Stimulated activated CD4-positive, alpha-beta T cell treated with anti-CD3 and anti-CD28 coated beads, Interleukin-12 subunit alpha, Interleukin-12 subunit beta, amount 100 ng/mL, for 24 hours (primary cell): ENCODE measurements around the gene GRAMD1B.
"Not testable (repeated sequence)": the region's sequence is repeated elsewhere in the genome, so short reads cannot be mapped to it uniquely, and the experiment has no call there.

Source experiments
- DNase-seq, 2 experiments: peaks; one replicate each; pipeline ENCODE4 v3.0.0-alpha.2; 2020; ENCODE audit warnings: low read depth in 2 of 2

The GRAMD1B gene

DNA sequence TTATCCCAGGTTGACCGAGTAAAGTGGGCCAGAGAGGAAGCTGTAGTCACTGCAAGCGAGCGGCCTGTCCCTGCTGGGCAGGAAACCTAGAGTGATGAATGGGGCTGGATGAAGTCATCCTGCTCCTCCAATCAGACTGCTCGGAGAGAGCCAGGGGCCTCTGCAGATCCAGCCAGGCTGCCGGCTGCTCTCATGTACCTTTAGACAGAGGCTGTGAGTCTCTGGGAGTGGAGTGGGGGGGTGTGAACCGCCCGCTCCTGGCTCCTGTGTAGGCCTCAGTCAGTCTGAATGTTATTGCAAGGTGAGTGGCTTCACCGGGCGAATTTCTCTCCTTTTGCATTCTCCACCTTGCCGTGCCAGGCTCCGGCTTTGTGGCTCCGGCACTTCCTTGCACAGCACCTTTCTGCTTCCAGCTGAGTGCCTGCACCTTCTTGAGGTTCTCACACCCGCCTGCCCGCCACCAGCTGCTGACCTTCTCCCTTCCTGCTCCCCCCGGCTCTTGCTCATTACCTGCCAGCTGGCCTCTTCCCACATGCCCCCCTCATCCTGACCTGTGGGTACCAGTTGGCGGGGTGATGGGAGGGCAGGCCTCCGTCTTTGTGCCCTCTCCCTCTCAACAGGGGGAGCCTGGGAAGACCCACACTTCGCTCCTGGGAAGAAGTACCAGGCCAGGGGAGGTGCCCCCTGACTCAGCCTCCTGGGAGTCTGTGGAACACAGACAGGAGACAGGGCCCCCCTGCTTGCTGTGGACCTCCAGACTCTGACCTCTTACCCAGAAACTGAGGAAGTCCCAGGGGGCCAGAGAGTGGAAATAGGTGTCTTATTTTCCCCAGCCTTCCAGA lies 79.9 kb downstream of the GRAMD1B start:
- DNase-seq: no peak

GRCh38 chr11:123510579-123510905 lies 80.5 kb downstream of the GRAMD1B start:
- no peak for DNase-seq

DNA sequence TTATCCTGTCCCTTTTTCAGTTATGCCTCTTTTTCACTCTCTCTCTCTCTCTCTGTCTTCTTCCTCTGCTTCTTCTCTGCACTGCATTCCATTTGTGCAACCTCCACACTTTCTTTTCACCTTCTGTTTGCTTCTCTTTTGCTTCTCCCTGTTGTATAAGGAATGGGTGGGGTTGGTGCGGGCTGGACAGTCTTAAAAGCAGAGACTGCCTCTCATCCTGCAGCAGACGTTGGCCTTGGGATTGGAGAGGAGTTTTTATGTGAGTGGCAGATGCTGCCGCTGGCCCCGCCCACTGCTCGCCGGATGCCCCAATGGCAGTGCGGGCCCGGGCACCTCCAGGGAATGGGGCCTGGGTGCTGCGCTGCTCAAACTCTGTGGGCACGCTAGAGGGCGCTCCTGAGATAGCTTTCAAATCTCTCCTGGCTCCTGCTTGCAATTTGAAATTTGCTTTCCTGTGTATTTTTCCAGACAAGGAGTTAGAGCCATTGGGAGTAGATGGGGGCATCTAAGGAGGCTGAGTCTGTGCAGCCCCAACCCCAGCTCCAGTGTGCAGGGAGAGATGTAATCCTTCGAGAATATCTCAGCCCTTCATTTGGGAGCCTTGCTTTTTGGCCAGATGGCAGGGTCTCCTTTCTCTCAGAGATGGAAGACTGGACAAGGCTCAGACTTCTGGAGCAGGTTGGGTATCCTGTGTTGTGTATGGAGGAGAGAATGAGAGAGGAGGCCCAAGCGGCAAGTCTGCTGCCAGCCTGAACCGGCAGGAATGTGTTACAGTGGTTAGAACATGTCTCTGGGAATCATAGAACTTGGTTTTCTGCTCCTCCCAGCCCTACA lies 81.2 kb downstream of the GRAMD1B start:
- peak; percentile 47 to 69 for DNase-seq

DNA sequence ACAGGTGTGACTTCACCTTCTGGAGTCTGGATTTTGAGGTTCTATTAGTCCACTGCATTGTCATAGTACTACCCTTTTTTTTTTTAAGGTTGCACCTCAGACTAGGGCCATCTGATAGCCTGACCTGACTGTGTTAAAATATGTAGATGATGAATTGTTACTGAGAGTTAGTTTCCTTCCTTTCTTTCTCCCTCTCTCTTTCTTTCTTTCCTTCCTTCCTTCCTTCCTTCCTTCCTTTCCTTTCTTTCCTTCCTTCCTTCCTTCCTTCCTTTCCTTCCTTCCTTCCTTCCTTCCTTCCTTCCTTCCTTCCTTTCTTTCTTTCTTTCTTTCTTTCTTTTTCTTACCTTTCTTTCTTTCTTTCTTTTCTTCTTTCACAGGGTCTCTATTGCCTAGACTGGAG lies 83.2 kb downstream of the GRAMD1B start:
- DNase-seq: not testable (repeated sequence)

DNA sequence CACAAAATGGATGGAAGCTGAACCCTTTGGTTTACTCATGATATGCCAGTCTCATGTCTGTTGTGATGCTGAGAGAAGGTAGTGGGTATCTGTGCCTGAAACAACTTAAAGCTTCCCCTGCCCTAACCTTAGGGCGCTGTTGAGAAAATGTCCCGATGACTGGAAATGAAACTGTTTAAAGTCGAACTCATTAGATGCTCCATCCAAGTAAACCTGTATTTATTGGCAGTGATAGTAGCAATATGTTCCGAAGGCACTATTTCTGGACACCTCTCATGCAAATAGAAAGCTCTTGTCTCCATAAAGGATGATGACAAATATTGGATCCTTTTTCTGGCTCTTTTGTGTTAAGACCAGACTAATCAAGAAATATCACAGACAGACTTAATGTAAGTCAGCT lies 86.2 kb downstream of the GRAMD1B start:
- no peak for DNase-seq

GRCh38 chr11:123517559-123518364 lies 87.7 kb downstream of the GRAMD1B start:
- DNase-seq: no peak

DNA sequence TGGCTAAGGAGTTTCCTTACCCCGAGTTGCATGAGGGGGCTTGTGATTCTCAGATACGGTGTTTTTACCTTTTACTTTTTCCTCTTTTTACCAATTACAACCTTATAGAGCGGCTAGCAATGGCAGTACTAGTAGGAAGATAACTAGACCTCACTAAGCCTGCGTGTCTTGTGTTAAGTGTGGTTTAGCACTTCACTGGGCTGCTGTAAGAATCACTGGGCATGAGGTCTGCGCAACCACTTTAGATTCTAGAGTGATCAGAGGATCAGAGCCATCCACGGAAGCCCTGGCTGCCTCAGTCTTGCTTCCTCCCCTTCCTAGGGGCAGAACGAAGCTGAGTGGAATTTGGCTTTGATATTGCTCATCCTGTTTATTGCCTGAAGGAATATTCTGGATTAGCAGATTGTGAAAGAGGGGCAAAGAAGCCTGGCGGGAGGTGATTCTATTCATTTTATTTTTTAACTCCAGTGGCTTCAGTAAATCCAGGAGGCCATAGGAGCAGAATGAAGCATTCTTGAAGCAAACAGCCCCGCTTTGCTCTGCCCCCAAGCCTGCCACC lies 88.5 kb downstream of the GRAMD1B start:
- DNase-seq: no peak

DNA sequence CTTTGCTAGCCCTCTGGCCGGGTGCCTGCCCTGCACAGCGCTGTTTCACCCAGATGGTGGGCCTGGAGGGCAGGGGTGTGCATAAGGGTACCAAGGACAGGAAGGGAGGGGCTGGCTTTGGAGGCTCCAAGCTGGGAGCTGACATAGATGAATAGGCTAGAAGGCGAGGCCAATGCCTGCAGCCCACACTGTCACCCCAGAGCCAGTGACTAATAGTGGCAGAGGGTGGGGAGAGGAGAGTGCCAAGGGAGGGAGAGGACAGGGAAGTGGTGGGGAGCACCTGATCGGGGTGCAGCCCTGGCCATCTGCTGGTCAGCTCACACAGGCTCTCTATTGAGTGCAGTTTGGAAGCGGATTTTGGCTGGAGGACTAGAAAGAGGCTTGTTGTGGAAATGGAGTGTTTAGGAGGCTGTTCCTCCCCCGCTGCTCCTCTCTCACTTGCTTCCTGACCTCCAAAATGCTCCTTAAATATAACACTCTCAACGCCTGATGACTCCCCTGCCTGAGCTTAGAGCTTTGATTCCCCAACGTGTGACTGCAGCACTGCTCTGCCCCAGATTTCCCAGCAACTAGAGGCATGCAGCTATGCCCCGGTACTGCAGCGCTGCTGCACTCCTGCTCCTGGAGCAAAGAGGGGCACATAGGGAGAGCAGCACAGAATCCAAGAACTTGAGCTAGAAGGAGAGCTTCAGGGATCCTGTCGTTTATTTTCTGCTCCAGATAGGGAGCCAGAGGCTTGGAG lies 89.2 kb downstream of the GRAMD1B start:
- DNase-seq: no peak

DNA sequence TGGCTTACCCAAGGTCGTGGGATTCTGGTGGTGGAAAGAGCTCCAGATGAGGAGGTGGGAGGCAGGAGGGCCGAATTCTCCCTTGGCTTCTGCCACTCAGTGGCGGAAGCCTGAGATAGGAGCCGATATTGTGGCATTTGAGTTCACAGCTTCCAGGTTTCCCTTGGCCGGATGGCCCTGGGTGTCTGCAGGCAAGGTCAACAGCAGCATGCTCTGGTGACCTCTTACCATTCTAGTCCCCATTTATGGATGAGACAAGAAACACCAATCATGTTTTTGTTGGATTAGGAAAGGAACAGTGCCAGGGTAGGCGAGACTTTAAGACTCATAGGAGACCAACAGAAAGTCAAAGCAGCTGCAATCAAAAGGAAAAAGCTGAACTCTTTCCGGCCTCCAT lies 89.7 kb downstream of the GRAMD1B start:
- DNase-seq: no peak

DNA sequence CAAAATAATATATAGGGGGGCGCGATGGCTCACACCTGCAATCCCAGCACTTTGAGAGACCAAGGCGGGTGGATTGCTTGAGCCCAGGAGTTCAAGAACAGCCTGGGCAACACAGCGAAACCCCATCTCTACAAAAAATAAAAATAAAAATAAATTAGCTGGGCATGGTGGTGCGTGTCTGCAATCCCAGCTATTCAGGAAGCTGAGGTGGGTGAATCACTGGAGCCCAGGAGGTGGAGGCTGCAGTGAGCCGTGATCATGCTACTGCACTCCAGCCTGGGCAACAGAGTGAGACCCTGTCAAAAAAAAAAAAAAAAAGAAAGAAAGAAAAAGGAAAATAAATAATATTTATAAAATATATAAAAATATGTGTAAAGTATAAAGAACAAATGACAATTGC lies 90.4 kb downstream of the GRAMD1B start:
- not testable (repeated sequence) for DNase-seq

DNA sequence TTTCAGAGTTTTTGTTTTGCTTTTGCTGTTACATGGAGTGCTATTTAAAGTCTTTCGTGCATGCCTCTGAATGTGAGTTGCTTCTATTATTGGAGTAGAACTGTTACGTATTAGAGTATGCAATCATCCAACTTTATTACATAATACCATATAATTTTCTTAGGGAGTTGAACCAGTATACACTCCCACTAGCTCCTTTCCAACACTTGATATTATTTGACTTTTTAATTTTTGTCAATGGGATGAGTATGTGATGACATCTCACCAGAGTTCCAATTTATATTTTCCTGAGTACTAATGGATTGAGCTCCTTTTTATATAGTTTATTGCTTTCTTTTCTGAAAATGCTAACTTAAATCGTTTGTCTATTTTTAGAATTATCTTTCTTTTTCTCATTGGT lies 90.9 kb downstream of the GRAMD1B start:
- DNase-seq: no peak

DNA sequence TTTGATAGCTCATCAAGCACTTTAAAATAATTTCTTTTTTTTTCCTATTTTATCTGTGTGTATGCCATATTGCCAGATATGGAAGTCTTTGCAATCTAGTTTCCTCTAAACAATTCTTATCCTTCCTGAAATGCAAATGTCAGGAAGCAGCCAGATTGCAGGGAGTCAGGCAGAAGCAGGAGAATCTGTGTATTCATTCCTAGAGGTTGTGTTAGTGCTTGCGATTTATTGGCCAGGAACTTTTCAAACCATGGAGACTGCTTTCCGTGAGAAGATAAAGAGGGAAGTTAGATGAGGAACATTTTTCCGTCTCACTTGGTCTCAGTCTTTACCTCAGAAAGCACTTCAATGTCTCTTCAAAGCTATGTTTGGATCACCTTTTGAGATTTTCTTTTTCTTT lies 91.9 kb downstream of the GRAMD1B start:
- no peak for DNase-seq

DNA sequence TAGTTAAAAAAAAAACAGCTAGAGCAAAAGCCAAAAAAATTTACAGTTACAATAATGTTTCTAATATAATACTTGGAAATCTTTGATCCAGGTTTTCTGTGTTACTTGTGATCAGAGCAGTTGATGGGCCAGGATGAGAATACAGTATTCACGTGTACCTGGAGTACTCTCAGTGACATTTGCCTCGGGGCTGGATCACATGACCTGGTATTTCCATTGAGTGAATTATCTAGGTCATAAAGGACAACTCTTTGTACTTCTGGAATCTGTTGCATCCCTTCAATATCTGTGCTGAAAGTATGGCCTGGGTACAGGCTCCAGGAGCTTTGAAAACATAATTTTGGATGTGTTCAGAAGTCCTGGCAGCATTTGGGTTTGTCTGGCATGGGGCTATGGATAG lies 93.5 kb downstream of the GRAMD1B start:
- no peak for DNase-seq

DNA sequence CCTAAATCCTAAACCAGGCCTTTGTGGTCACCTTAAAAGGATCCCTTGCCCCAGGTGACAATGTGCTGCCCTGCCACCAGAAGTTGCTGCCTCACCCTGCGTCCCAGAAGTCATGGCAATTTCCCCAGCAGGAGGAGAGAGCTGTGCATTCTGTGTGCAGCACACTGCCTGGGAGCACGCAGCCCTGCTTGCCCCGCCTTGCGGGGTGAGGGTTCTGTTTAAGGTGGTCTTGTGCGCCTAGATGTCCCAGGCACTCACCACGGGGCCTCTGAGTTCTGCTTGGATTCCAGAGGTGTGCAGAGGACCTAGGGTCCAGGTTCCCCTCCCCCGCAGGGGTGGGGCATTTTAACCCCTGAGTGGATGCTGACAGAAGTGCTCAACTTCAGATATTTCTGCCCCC lies 95.0 kb downstream of the GRAMD1B start:
- DNase-seq: no peak

DNA sequence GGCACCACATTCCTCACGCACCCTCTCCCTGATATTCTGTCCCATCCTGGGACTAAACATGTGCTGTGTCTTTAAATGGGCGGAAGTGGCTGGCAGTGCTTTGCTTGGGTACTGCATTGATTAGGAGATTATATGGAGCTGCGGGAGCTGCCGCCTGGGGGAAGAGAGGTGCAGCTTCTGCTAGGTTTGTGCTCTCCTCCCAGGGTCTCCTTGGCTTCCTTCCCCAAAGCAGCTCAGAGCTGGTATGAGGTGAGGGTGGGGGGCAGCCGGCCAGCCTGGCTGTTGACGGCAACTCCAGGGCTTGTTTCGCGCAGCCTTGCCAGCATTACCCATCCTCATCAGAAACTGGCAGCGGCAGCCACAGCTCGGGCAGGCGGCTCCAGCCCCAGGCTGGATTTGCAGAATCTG lies 95.4 kb downstream of the GRAMD1B start:
- DNase-seq: no peak

GRCh38 chr11:123526027-123526805 lies 96.1 kb downstream of the GRAMD1B start:
- DNase-seq: no peak

DNA sequence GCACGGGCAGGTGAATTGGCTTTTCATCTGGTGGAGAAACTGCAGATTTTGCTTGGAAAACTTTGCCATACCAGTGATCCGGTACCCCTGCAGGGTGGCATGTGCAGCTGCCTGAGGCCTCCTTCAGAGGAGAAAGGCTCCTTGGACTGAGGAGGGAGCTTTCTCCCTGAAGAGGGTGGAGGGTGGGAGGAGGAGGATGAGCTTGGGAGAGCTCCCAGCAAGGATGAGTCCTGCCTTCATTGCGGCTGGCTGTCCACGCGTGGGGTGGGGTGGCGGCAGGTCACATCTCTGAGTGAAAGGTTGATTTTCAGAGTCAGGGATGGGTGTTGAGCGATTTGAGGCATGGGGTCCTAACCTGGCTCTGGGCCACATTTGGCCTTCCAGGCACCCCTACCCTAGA lies 96.8 kb downstream of the GRAMD1B start:
- DNase-seq: no peak

DNA sequence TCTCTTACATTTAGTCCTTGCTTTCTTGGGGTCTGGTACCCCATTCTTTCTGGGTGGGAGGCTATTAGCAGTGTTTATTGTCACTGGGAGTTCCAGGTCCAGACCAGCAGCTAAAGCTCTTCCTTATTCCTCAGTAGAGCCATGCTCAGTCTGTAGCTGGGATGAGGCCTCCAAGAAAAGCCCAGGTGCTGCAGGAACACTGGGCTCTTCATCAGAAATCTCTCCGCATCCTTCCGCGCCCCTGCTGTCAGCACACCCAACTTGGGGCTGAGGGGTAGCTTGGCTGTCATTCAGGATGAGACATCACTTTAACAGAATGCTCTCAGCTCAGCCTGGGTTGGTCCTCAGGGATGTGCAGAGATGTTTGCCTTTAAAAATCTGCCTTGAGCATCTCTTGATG lies 97.5 kb downstream of the GRAMD1B start:
- DNase-seq: no peak

DNA sequence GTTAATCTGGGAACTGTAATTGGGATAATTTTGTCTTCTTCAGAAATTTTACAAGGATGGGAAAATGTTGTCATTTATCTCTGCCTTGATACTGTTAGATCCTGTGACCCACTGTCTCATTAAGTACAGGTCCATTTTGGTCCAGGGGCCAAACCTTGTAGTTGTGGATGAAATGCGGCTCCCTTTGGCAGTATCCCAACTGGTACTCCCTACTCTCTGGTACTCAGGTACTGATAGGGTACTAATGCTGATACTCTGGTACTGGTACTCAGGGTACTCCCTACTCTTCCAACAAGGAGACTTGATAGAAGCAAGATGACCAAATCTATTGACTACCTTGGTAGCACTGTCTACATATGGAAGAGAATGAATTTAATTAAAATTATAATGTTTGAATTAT lies 97.9 kb downstream of the GRAMD1B start:
- no peak for DNase-seq

DNA sequence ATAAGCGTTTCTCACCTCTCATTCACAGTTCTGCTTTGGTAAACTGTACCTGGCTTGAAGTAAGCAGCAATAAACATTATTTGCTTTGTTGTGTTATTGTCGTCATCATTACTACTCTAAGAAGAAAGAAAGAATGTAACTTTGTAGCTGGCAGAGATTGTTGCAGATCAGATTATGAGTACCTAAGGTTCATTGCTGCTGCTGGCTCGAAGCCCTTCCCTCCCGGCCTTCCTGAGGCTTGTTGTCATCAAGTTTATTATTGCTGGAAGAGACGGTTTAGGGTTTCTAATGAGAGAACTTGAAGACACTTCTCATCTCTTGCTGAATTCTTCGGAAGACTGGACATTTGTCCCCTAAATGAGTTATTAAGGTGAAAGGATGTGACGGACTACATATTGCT lies 101.3 kb downstream of the GRAMD1B start:
- DNase-seq: no peak

DNA sequence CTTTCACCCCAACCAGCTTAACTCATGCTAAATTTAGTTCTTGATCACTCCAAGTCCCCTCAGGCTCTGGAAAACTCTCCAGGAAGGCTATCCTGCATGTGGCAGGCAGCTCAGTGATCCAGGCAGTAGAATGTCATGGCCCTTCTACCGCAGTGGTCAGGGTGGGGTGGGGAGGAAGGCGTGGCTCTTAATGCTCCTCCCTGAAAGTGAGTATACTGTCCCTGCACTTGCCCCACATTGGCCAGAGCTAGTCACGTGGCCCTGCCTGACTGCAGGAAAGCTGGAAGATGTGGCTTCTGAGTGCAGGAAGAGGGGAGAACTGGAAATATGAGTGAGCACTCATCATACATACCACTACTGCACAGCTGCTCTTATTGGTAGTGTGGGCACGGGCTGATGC lies 102.1 kb downstream of the GRAMD1B start:
- no peak for DNase-seq
